GM23338 (cell line): Measurements from ENCODE around the gene KIFC3.

ENCODE experiments used
- EZH2phosphoT487 ChIP-seq: fragments of 200-600 bp; sonication (generic); IDR thresholded peaks from one replicate; pipeline ENCODE4 v1.8.1; 2018; ENCODE audit warnings: antibody characterized with exemption; ENCODE audit not compliant: unreplicated experiment
- POLR2AphosphoS5 ChIP-seq: IDR thresholded peaks from 2 replicates; pipeline ENCODE4 v1.6.1; 2016; ENCODE audit warnings: antibody characterized with exemption, low read depth
- TF ChIP-seq, protein P1 (sequence below), 2 experiments: fragments of 200-600 bp in 1 of 2; sonication (generic) in 1 of 2; conservative IDR thresholded peaks; 2 replicates each; pipeline versions ENCODE4 v1.5.1 to v1.6.1; 2016 to 2017; ENCODE audit warnings: antibody characterized with exemption in 2 of 2, low read depth in 2 of 2, mild to moderate bottlenecking in 2 of 2, moderate library complexity in 1 of 2

DNA sequence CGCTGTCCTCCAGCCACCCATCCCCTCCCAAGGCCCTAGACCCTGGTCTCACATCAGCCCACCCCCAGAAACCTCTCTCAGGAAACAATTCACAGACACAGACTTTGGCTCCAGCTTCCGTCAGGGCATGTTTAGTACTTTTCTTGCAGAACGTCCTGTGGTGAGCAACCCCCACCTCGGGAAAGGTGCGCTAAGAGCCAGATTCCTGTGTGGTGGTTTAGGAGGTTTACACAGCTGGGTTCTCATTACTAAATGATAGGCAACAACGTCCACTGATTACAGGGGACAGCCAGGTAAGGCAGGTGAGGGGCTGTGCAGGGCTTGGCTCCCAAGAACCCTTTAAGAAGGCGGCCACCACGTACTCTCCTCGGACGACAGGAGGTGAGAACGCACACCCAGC is 29.3 kb downstream of the KIFC3 start:
- TF ChIP-seq POLR2AphosphoS5 (no peak), EZH2phosphoT487 (no peak)
- TF ChIP-seq, protein P1, sequence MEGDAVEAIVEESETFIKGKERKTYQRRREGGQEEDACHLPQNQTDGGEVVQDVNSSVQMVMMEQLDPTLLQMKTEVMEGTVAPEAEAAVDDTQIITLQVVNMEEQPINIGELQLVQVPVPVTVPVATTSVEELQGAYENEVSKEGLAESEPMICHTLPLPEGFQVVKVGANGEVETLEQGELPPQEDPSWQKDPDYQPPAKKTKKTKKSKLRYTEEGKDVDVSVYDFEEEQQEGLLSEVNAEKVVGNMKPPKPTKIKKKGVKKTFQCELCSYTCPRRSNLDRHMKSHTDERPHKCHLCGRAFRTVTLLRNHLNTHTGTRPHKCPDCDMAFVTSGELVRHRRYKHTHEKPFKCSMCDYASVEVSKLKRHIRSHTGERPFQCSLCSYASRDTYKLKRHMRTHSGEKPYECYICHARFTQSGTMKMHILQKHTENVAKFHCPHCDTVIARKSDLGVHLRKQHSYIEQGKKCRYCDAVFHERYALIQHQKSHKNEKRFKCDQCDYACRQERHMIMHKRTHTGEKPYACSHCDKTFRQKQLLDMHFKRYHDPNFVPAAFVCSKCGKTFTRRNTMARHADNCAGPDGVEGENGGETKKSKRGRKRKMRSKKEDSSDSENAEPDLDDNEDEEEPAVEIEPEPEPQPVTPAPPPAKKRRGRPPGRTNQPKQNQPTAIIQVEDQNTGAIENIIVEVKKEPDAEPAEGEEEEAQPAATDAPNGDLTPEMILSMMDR (conservative IDR thresholded peaks at IDR 0.05; ENCODE audit: low read depth in 2 of 2), result no peak
